MM.1S (cell line): ENCODE data around the gene AP2A2.

Experiments used
- EZH2 ChIP-seq: fragments of 300-600 bp; sonication (generic); optimal IDR thresholded peaks from 2 replicates; pipeline ENCODE3; 2017; ENCODE audit warnings: low read depth, mild to moderate bottlenecking, antibody characterized with exemption, low read length, mixed read lengths
- TF ChIP-seq, protein P1 (sequence below): fragments of 300-600 bp; sonication (generic); IDR thresholded peaks from 2 replicates; pipeline ENCODE4 v1.5.1; 2016; ENCODE audit warnings: antibody characterized with exemption, low read length, mixed read lengths

DNA sequence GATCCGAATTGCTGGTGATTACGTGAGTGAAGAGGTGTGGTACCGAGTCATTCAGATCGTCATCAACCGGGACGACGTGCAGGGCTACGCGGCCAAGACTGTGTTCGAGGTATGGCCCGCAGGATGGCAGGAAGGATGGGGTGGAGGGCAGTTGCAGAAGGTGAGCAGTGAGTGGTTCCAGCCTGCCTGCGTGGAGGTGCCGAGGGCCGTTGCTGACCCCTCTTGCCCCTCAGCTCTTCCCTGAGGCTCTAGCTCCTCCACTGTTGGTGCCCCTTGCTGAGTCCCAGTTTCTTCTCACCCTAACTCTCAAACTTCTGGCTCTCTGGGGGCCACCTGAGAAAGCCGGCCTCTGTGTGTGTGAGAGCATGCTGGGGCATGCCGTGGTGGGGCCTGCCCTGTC, 66.9 kb downstream of the AP2A2 start:
- TF ChIP-seq EZH2, result no peak
- TF ChIP-seq, protein P1, sequence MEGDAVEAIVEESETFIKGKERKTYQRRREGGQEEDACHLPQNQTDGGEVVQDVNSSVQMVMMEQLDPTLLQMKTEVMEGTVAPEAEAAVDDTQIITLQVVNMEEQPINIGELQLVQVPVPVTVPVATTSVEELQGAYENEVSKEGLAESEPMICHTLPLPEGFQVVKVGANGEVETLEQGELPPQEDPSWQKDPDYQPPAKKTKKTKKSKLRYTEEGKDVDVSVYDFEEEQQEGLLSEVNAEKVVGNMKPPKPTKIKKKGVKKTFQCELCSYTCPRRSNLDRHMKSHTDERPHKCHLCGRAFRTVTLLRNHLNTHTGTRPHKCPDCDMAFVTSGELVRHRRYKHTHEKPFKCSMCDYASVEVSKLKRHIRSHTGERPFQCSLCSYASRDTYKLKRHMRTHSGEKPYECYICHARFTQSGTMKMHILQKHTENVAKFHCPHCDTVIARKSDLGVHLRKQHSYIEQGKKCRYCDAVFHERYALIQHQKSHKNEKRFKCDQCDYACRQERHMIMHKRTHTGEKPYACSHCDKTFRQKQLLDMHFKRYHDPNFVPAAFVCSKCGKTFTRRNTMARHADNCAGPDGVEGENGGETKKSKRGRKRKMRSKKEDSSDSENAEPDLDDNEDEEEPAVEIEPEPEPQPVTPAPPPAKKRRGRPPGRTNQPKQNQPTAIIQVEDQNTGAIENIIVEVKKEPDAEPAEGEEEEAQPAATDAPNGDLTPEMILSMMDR, result no peak
